Kidney (tissue), 14 donors: ENCODE measurements around the gene EDAR. TPM values are rescaled to one million over a fixed set of nuclear protein-coding genes. Genes with fewer than 3 reads are reported as not detected.

Source experiments
- DNase-seq, 5 donors: peaks; one replicate each; pipeline ENCODE4 v3.0.0-alpha.2; 2013 to 2020
- FAIRE-seq: peaks from 2 replicates; lab custom pipeline; 2012; peaks lifted over from hg19 to GRCh38; lab: Jason Lieb, UNC
- H3K27ac ChIP-seq, 2 donors: one replicate each; pipeline ENCODE4 v1.7.0; 2013; ENCODE audit warnings: low read depth in 2 of 2, low read length in 2 of 2, inconsistent platforms in 1 of 2
- H3K27me3 ChIP-seq: one replicate; pipeline ENCODE4 v1.7.1; 2013; ENCODE audit warnings: low read length, inconsistent platforms; ENCODE audit not compliant: control insufficient read depth, insufficient read depth
- H3K36me3 ChIP-seq, 3 donors: one replicate each; pipeline versions ENCODE4 v1.7.0 to v1.7.1; 2013; ENCODE audit warnings: low read length in 3 of 3, control low read depth in 1 of 3, inconsistent platforms in 1 of 3; ENCODE audit not compliant: insufficient read depth in 3 of 3, control insufficient read depth in 2 of 3
- H3K4me1 ChIP-seq, 3 donors: one replicate each; pipeline versions ENCODE4 v1.7.0 to v1.7.1; 2013; ENCODE audit warnings: low read length in 3 of 3, inconsistent platforms in 1 of 3, low read depth in 1 of 3; ENCODE audit not compliant: control insufficient read depth in 2 of 3, insufficient read depth in 2 of 3
- H3K4me3 ChIP-seq, 3 donors: one replicate each; pipeline versions ENCODE4 v1.7.0 to v1.8.1; 2013; ENCODE audit warnings: low read length in 3 of 3, control low read depth in 1 of 3, inconsistent platforms in 1 of 3
- H3K9ac ChIP-seq, 3 donors: one replicate each; pipeline versions ENCODE4 v1.7.0 to v1.7.1; 2013; ENCODE audit warnings: low read length in 3 of 3, control low read depth in 1 of 3, inconsistent platforms in 1 of 3
- H3K9me3 ChIP-seq, 3 donors: one replicate each; pipeline versions ENCODE4 v1.7.0 to v1.7.1; 2013; ENCODE audit warnings: low read length in 3 of 3, control low read depth in 1 of 3, inconsistent platforms in 1 of 3; ENCODE audit not compliant: control insufficient read depth in 2 of 3, insufficient read depth in 1 of 3
- CTCF ChIP-seq: IDR thresholded peaks from 3 replicates; pipeline ENCODE4 v1.5.1; 2012; ENCODE audit warnings: mild to moderate bottlenecking, moderate library complexity, borderline replicate concordance; ENCODE audit not compliant: insufficient read depth; ENCODE audit errors: extremely low read depth
- intact Hi-C: fragments of 100-400 bp; cut with DNase I; formaldehyde crosslinking; loops from one replicate; pipeline ENCODE4 v1.11.1; 2022
- polyA plus RNA-seq: library from polyadenylated mRNA; stranded (reverse); fragments of 350-450 nt; fragmentation: Illumina TruSeq; extraction: RNeasy Lipid Tissue Mini Kit (QIAGEN cat#74804); gene quantifications from one replicate; pipeline ENCODE4 v1.2.3, GENCODE V29; 2014; ENCODE audit warnings: low read depth, low replicate concordance; ENCODE audit not compliant: insufficient read depth
- total RNA-seq: library from RNA; stranded (reverse); fragmentation: NEBNext Ultra II Directional; extraction: Animal tissue kit (Norgen Biotek cat#: 25700); gene quantifications from one replicate; pipeline ENCODE4 v1.2.1, GENCODE V29; 2021
- donor health status: control.
- donor health status: control.
- donor health status: control.
- donor health status: control.
- donor health status: control.
- donor health status: DM: yes; HTN: yes; CAD: no.
- donor health status: Normal renal cell carcinoma (clear cell type).

EDAR gene
- total and polyA plus RNA-seq, 2 donors from 2014 or later: 0.17 to 3.1 TPM

DNA sequence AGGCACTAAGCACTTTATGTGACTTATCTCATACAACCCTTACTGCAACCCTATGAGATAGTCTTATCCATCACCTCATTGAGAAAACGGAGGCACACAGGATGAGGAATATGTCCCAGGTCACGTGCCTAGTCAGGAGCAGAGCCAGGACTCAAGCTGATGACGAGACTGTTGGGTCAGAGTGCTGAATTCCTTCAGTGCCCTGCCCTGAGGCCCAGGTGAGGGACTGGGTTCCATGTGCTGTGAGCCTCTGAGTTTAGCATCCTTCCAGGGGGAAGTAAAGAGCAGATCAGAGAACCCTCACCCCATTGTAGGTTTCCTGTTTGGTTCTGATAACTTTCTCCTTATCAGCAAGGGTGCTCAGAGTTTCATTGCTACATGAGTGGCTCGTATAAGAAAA lies 11.7 kb upstream of the EDAR start:
- FAIRE-seq (no peak), DNase-seq (no peak)
- Histone ChIP-seq H3K9ac (no peak overlapping the region), H3K4me3 (no peak overlapping the region), H3K4me1 (no peaks in the 10 kb centered on the region), H3K27me3 (no peaks in the 10 kb centered on the region), H3K36me3 (no peaks in the 10 kb centered on the region), H3K9me3 (no peaks in the 10 kb centered on the region), H3K27ac (no peak overlapping the region)
- intact Hi-C loops: no loop called here
- TF ChIP-seq CTCF: no peak

- H3K27me3 ChIP-seq: no peaks in the 10 kb centered on the region
- no peaks in the 10 kb centered on the region for H3K9me3 ChIP-seq
- no peaks in the 10 kb centered on the region for H3K4me1 ChIP-seq
- no peak overlapping the region for H3K27ac ChIP-seq
- DNase-seq: no peak
- no peak for FAIRE-seq
- no peaks in the 10 kb centered on the region for H3K36me3 ChIP-seq
- intact Hi-C loops: no loop called here
- no peak overlapping the region for H3K4me3 ChIP-seq
- H3K9ac ChIP-seq: no peak overlapping the region
- no peak for TF ChIP-seq CTCF
Measured at GRCh38 chr2:108998911-108999310, 9.9 kb upstream of the EDAR start.

GRCh38 chr2:108994178-108994577 lies 5.2 kb upstream of the EDAR start:
- FAIRE-seq (no peak), DNase-seq (no peak)
- Histone ChIP-seq H3K27me3 (no peaks in the 10 kb centered on the region), H3K27ac (no peak overlapping the region), H3K9me3 (no peaks in the 10 kb centered on the region), H3K4me3 (no peak overlapping the region), H3K36me3 (no peaks in the 10 kb centered on the region), H3K9ac (no peak overlapping the region), H3K4me1 (peaks cover 0 to 11% (median 0%) of the 10 kb centered on the region in 3 donors)
- no peak for TF ChIP-seq CTCF
- intact Hi-C loops: no loop called here
